Activated T-helper 1 cell treated with Interleukin-2 at 50 U/mL for 16 hours (primary cell): ENCODE data around the gene MARCHF6.
A peak's percentile ranks its signal among the peaks of the same experiment; 100 is the strongest.
"Not testable (repeated sequence)": the region's sequence is repeated elsewhere in the genome, so short reads cannot be mapped to it uniquely, and the experiment has no call there.

Experiments used
- DNase-seq: peaks from one replicate; pipeline ENCODE4 v3.0.0-alpha.2; 2020; ENCODE audit warnings: low read depth

MARCHF6 gene

GRCh38 chr5:10353241-10354047, at the start of gene MARCHF6:
Gene MARCHF6, plus strand, starts transcription at chr5:10353695. Its CDS starts 204 bp downstream, at chr5:10353899.
- DNase-seq = peak; percentile 96

GRCh38 chr5:10303699-10304170, 49.8 kb upstream of the MARCHF6 start:
- no peak for DNase-seq

GRCh38 chr5:10304932-10305331, 48.6 kb upstream of the MARCHF6 start:
- no peak for DNase-seq

- DNase-seq = no peak
Measured at GRCh38 chr5:10306114-10306513, 47.4 kb upstream of the MARCHF6 start.

- DNase-seq = no peak
Measured at GRCh38 chr5:10306806-10307205, 46.7 kb upstream of the MARCHF6 start.

GRCh38 chr5:10307206-10308148, 46.0 kb upstream of the MARCHF6 start, which contains the start of gene CMBL:
Gene CMBL, minus strand, starts transcription at chr5:10307902. Its CDS starts 17,140 bp downstream, at chr5:10290762.
- peak; percentile 1 for DNase-seq

GRCh38 chr5:10308844-10309243, 44.7 kb upstream of the MARCHF6 start:
- no peak for DNase-seq

GRCh38 chr5:10310066-10310779, 43.3 kb upstream of the MARCHF6 start:
- no peak for DNase-seq

- not testable (repeated sequence) for DNase-seq
Measured at GRCh38 chr5:10310835-10311570, 42.5 kb upstream of the MARCHF6 start.

- DNase-seq = no peak
Measured at GRCh38 chr5:10311595-10312425, 41.7 kb upstream of the MARCHF6 start.

GRCh38 chr5:10315201-10315600, 38.3 kb upstream of the MARCHF6 start:
- DNase-seq = no peak

GRCh38 chr5:10315824-10316509, 37.5 kb upstream of the MARCHF6 start:
- no peak for DNase-seq

- DNase-seq = no peak
Measured at GRCh38 chr5:10317825-10318682, 35.4 kb upstream of the MARCHF6 start.

GRCh38 chr5:10319202-10319851, 34.2 kb upstream of the MARCHF6 start:
- DNase-seq = no peak

- no peak for DNase-seq
Measured at GRCh38 chr5:10320793-10321192, 32.7 kb upstream of the MARCHF6 start.

GRCh38 chr5:10321882-10322281, 31.6 kb upstream of the MARCHF6 start:
- DNase-seq = no peak

- no peak for DNase-seq
Measured at GRCh38 chr5:10323588-10324488, 29.7 kb upstream of the MARCHF6 start.
